ENCODE measurements around the gene U2AF1L4. TPM values are rescaled to one million over a fixed set of nuclear protein-coding genes. Genes with fewer than 3 reads are reported as not detected.

The U2AF1L4 gene
- total and polyA plus RNA-seq, 3 experiments from 2014 or later: 29.0 to 37.5 (median 32.2) TPM

DNA sequence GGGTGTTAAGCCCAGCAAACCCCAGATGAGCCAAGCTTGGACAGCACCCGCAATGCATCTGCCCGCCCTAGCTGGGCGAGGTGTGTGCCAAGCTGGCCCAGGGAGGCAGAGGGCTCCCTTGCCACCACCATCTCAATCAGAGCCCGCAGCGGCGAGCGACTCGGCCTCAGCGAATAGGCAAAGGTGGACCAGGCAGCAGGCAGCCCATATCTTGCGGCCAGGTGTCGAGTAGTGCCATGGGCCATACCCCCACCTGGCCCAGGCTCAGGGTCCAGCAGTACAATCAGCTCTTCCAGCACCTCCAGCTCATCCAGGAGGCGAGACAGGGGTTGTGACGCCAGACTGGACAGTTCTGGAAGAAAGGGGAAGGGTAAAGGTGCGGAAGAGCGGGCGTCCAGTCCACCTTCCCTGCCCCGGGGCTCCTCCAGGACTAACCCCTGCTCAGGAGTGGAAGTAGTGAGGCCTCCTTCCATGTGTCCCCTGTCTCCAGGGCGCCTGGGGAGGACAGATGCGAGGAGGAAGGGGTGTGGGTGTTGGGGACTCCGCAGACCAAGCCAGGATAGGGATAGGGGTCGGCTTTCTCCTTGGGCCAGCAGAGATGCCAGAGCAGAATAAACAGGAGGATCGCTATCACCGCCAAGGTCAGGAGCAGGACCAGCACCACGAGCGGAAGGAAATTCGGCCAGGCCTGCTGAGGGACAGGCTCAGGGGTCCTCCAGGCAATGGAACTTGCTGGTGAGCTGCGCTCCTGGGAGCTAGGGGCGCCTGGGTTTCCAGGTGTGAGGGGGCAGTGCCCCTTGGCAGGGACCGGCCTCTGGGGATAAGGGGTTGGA is 5.7 kb downstream of the U2AF1L4 start:
- DNase-seq: no peak
- peak overlapping the region in 3 of 8 donors; percentile 5 to 75 (median 57) for H3K27ac Mint-ChIP-seq
- Histone ChIP-seq H3K27ac (ENCODE audit: low read depth, low read length) (no peak overlapping the region), H3K36me3 (ENCODE audit: insufficient read depth, low read length) (peaks cover 22% of the 10 kb centered on the region), H3K4me3 (ENCODE audit: low read length) (peak overlapping the region; percentile 98), H3K4me1 (ENCODE audit: insufficient read depth, low read length) (peaks cover 52% of the 10 kb centered on the region), H3K27me3 (ENCODE audit: insufficient read depth, low read length, poor library complexity, severe bottlenecking) (no peaks in the 10 kb centered on the region), H3K9me3 (ENCODE audit: low read length) (no peaks in the 10 kb centered on the region)
- H3K4me3 Mint-ChIP-seq: peak overlapping the region; percentile 19 to 98 (median 93)
- H3K4me1 Mint-ChIP-seq: peaks cover 33 to 63% (median 37%) of the 10 kb centered on the region in 3 donors
- no peaks in the 10 kb centered on the region for H3K9me3 Mint-ChIP-seq
- no peaks in the 10 kb centered on the region for H3K27me3 Mint-ChIP-seq
- H3K36me3 Mint-ChIP-seq: peaks cover under 1 to 56% (median 3%) of the 10 kb centered on the region in 3 donors
- CTCF ChIA-PET: interaction anchor here (0.8 to 1.5 kb wide), 6 partner anchors 10 to 192 kb away, joined by 3 to 5 read pairs (median 4); no protein-coding TSS in a partner anchor
- POLR2A ChIA-PET: interaction anchor here (1.4 to 1.5 kb wide), 2 partner anchors 9 to 21 kb away, joined by 5 to 7 read pairs; partner anchors contain the start of gene LIN37

DNA sequence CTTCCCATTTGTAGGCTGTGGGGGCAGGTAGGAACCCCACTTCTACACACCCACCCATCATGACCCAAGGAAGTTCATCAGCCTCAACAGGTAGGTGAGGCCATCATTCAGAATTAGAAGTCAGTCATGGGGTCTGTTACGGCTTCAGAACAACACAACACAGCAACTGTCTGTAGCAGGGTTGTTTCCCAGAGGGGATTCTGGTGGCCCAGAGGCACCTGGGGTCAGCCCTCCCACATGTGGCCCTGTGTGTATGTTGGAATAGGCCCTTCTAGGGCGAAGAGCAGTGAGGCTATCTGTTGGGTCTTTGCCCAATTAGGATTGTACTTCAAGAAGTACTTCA is 6.4 kb downstream of the U2AF1L4 start:
- Mint-ChIP-seq H3K27me3 (no peaks in the 10 kb centered on the region), H3K27ac (peak overlapping the region in 6 of 8 donors; percentile 5 to 75 (median 14)), H3K9me3 (no peaks in the 10 kb centered on the region), H3K4me3 (peak overlapping the region; percentile 57 to 95 (median 86)), H3K36me3 (peaks cover 4 to 60% (median 10%) of the 10 kb centered on the region in 3 donors), H3K4me1 (peaks cover 28 to 61% (median 31%) of the 10 kb centered on the region in 3 donors)
- H3K27ac ChIP-seq (ENCODE audit: low read depth, low read length): no peak overlapping the region
- no peaks in the 10 kb centered on the region for H3K27me3 ChIP-seq (ENCODE audit: insufficient read depth, low read length, poor library complexity, severe bottlenecking)
- ChIA-PET POLR2A (interaction anchor here (1.5 kb wide), 1 partner anchor 10 kb away, joined by 7 read pairs; the partner anchor contains the start of gene LIN37), CTCF (interaction anchor here (0.8 kb wide), 1 partner anchor 16 kb away, joined by 3 read pairs; no protein-coding TSS in a partner anchor)
- H3K4me1 ChIP-seq (ENCODE audit: insufficient read depth, low read length): peaks cover 46% of the 10 kb centered on the region
- no peak for DNase-seq
- no peak overlapping the region for H3K4me3 ChIP-seq (ENCODE audit: low read length)
- no peaks in the 10 kb centered on the region for H3K9me3 ChIP-seq (ENCODE audit: low read length)
- peaks cover 22% of the 10 kb centered on the region for H3K36me3 ChIP-seq (ENCODE audit: insufficient read depth, low read length)

DNA sequence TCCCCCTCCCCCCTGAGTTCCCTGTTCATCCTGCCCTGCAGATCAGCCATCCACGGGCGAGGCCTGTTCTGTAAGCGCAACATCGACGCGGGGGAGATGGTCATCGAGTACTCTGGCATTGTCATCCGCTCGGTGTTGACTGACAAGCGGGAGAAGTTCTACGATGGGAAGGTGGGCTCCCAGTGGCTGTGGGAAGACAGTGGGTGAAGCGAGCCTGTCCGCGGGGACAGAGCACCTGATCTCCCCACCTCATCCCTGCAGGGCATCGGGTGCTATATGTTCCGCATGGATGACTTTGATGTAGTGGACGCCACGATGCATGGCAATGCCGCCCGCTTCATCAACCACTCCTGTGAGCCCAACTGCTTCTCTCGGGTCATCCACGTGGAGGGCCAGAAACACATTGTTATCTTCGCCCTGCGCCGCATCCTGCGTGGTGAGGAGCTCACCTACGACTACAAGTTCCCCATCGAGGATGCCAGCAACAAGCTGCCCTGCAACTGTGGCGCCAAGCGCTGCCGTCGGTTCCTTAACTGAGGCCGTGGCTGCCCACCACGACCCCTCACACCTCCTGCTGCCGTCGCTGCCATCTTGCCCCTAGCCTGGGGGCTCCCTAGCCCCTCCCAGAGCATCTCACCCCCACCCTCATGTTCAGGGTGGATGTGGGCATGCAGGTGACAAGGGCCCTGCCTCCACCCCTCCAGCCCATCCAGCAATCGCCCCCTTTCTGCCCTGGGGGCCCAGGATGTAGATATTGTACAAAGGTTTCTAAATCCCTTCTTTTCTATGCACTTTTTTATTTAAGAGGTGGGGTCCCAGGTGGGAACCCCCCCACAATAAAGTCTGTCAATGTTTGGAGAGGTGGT is 7.0 kb downstream of the U2AF1L4 start:
- Histone ChIP-seq H3K36me3 (ENCODE audit: insufficient read depth, low read length) (peaks cover 22% of the 10 kb centered on the region), H3K4me3 (ENCODE audit: low read length) (no peak overlapping the region), H3K4me1 (ENCODE audit: insufficient read depth, low read length) (peaks cover 40% of the 10 kb centered on the region), H3K9me3 (ENCODE audit: low read length) (no peaks in the 10 kb centered on the region), H3K27me3 (ENCODE audit: insufficient read depth, low read length, poor library complexity, severe bottlenecking) (no peaks in the 10 kb centered on the region), H3K27ac (ENCODE audit: low read depth, low read length) (no peak overlapping the region)
- no peaks in the 10 kb centered on the region for H3K27me3 Mint-ChIP-seq
- H3K9me3 Mint-ChIP-seq: no peaks in the 10 kb centered on the region
- peaks cover 25 to 57% (median 27%) of the 10 kb centered on the region in 3 donors for H3K4me1 Mint-ChIP-seq
- ChIA-PET CTCF (interaction anchor here (0.8 to 1.3 kb wide), 3 partner anchors 7 to 45 kb away, joined by 3 to 5 read pairs (median 3); partner anchors contain the start of genes PSENEN and U2AF1L4), POLR2A (no interaction called here)
- H3K36me3 Mint-ChIP-seq: peaks cover 4 to 63% (median 10%) of the 10 kb centered on the region in 3 donors
- peak overlapping the region in 5 of 8 donors; percentile 5 to 87 (median 11) for H3K27ac Mint-ChIP-seq
- no peak for DNase-seq
- H3K4me3 Mint-ChIP-seq: peak overlapping the region in 4 of 7 donors; percentile 15 to 86 (median 65)

DNA sequence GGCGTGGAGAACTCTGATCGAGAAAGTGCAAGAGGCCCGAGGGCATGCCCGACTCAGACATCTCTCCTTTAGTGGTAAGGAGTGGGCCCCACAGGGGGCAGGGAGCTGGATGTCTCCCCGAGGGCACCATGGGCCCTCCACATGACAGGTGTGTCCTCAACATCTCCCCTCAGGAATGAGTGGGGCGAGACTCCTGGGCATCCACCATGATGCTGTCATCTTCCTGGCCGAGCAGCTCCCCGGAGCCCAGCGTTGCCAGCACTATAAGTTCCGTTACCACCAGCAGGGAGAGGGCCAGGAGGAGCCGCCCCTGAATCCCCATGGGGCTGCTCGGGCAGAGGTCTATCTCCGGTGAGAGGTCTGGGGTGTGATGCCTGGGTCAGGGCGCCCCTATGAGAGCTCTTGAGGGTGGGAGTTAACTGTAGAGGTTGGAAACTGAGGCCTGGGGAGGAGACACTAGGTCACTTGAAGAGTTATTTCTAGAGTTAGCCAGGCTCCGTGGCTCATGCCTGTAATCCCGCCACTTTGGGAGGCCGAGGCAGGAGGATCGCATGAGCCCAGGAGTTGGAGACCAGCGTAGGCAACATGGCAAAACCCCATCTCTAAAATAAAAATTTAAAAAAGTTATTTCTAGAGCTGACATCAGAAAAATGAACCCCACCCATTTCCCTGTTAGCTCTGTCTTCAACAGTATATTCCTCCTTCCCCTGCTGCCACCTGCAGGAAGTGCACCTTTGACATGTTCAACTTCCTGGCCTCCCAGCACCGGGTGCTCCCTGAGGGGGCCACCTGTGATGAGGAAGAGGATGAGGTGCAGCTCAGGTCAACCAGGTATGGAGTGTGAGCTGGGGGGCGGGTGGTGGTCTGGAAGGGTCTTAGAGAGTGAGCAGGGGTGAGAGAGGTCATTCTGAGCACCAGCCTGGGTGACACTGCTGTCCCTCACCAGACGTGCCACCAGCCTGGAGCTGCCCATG is 8.0 kb downstream of the U2AF1L4 start:
- peaks cover 30% of the 10 kb centered on the region for H3K4me1 ChIP-seq (ENCODE audit: insufficient read depth, low read length)
- POLR2A ChIA-PET: interaction anchor here (0.6 to 1.3 kb wide), 2 partner anchors 9 to 19 kb away, joined by 3 to 5 read pairs; no protein-coding TSS in a partner anchor
- CTCF ChIA-PET: interaction anchor here (0.9 to 1.6 kb wide), 6 partner anchors 8 to 44 kb away, joined by 3 to 5 read pairs (median 4); partner anchors contain the start of genes LIN37, PSENEN and U2AF1L4
- H3K4me1 Mint-ChIP-seq: peaks cover 17 to 48% (median 19%) of the 10 kb centered on the region in 3 donors
- no peaks in the 10 kb centered on the region for H3K9me3 ChIP-seq (ENCODE audit: low read length)
- peaks cover 22% of the 10 kb centered on the region for H3K36me3 ChIP-seq (ENCODE audit: insufficient read depth, low read length)
- peak overlapping the region in 5 of 8 donors; percentile 25 to 95 (median 76) for H3K27ac Mint-ChIP-seq
- H3K36me3 Mint-ChIP-seq: peaks cover 4 to 62% (median 10%) of the 10 kb centered on the region in 3 donors
- no peak overlapping the region for H3K4me3 ChIP-seq (ENCODE audit: low read length)
- H3K27ac ChIP-seq (ENCODE audit: low read depth, low read length): no peak overlapping the region
- no peaks in the 10 kb centered on the region for H3K27me3 ChIP-seq (ENCODE audit: insufficient read depth, low read length, poor library complexity, severe bottlenecking)
- H3K9me3 Mint-ChIP-seq: no peaks in the 10 kb centered on the region
- no peaks in the 10 kb centered on the region for H3K27me3 Mint-ChIP-seq
- DNase-seq: peak in 1 of 5 donors; percentile 25
- H3K4me3 Mint-ChIP-seq: peak overlapping the region in 2 of 7 donors; percentile 35 to 63

DNA sequence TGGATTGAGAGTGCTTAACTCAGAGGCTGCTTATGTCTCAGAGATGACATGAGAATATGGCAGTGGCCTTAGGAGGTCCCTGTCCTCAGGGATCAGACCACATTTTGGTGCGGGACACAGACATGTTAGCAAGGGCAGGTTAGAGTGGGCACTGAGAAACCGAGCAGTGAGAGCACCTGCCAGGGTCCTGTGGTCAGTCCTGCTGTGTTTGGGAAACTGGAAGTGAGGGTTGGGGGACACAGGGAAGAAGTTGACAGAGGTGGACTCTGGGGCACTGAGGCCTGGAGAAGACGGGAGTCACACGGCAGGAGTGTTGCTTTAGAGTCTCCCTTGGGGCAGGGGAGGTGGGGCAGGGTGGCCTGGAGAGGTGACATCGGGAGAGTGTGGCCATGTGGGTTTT is 10.3 kb downstream of the U2AF1L4 start:
- Histone ChIP-seq H3K27me3 (ENCODE audit: insufficient read depth, low read length, poor library complexity, severe bottlenecking) (no peaks in the 10 kb centered on the region), H3K27ac (ENCODE audit: low read depth, low read length) (no peak overlapping the region), H3K4me3 (ENCODE audit: low read length) (no peak overlapping the region), H3K4me1 (ENCODE audit: insufficient read depth, low read length) (peaks cover 19% of the 10 kb centered on the region), H3K36me3 (ENCODE audit: insufficient read depth, low read length) (peaks cover 36% of the 10 kb centered on the region), H3K9me3 (ENCODE audit: low read length) (no peaks in the 10 kb centered on the region)
- H3K36me3 Mint-ChIP-seq: peaks cover 8 to 79% (median 10%) of the 10 kb centered on the region in 3 donors
- peak overlapping the region in 3 of 8 donors; percentile 76 to 90 (median 90) for H3K27ac Mint-ChIP-seq
- POLR2A ChIA-PET: no interaction called here
- peak overlapping the region in 1 of 7 donors; percentile 76 for H3K4me3 Mint-ChIP-seq
- no peaks in the 10 kb centered on the region for H3K27me3 Mint-ChIP-seq
- peaks cover 9 to 34% (median 16%) of the 10 kb centered on the region in 3 donors for H3K4me1 Mint-ChIP-seq
- CTCF ChIA-PET: no interaction called here
- no peaks in the 10 kb centered on the region for H3K9me3 Mint-ChIP-seq
- no peak for DNase-seq

DNA sequence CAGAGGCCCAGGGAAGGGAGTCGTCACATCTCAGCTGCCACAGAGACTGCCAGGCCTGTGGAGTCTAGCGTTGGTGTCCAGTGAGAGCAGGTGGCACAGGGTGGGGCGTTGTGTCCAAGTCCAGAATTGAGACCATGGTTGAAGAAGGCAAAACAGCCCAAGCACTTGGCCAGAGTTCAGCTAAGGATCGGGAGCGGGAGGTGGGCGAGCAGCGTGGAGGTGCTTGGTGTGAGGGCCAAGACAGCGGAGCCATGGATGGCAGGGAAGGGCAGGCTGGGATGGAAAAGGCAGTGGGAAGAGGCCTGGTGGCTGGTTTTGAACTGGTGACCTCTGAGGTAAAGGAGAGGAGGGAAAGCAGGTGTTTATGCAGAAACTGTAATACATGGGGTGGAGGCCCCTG is 10.9 kb downstream of the U2AF1L4 start:
- ChIA-PET CTCF (no interaction called here), POLR2A (no interaction called here)
- no peaks in the 10 kb centered on the region for H3K9me3 ChIP-seq (ENCODE audit: low read length)
- peaks cover 10 to 85% (median 11%) of the 10 kb centered on the region in 3 donors for H3K36me3 Mint-ChIP-seq
- no peak overlapping the region for H3K27ac ChIP-seq (ENCODE audit: low read depth, low read length)
- H3K4me3 ChIP-seq (ENCODE audit: low read length): no peak overlapping the region
- peak overlapping the region in 1 of 7 donors; percentile 76 for H3K4me3 Mint-ChIP-seq
- peaks cover 42% of the 10 kb centered on the region for H3K36me3 ChIP-seq (ENCODE audit: insufficient read depth, low read length)
- H3K27ac Mint-ChIP-seq: peak overlapping the region in 7 of 8 donors; percentile 14 to 89 (median 66)
- H3K27me3 Mint-ChIP-seq: no peaks in the 10 kb centered on the region
- DNase-seq: no peak
- peaks cover 13% of the 10 kb centered on the region for H3K4me1 ChIP-seq (ENCODE audit: insufficient read depth, low read length)
- no peaks in the 10 kb centered on the region for H3K9me3 Mint-ChIP-seq
- no peaks in the 10 kb centered on the region for H3K27me3 ChIP-seq (ENCODE audit: insufficient read depth, low read length, poor library complexity, severe bottlenecking)
- H3K4me1 Mint-ChIP-seq: peaks cover 5 to 28% (median 13%) of the 10 kb centered on the region in 3 donors
